Measurements from ENCODE around the gene RASAL3. TPM values are rescaled to one million over a fixed set of nuclear protein-coding genes. Genes with fewer than 3 reads are reported as not detected.

The RASAL3 gene
- total RNA-seq, 1 experiment from 2014 or later, result 0.57 TPM

GRCh38 chr19:15506074-15506571, 41.8 kb upstream of the RASAL3 start:
- Histone ChIP-seq H3K4me3 (replicated peaks in 1 of 2; ENCODE audit: low read depth in 1 of 2, low read length in 2 of 2) (no peak overlapping the region), H3K4me2 (ENCODE audit: low read length) (no peak overlapping the region), H2AFZ (ENCODE audit: low read depth, low read length, poor library complexity, severe bottlenecking) (no peak overlapping the region), H3K9me2 (ENCODE audit: insufficient read depth) (no peaks in the 10 kb centered on the region), H3K79me2 (ENCODE audit: insufficient read depth, low read length) (no peaks in the 10 kb centered on the region), H3K9me3 (ENCODE audit: control insufficient read depth in 1 of 2, insufficient read depth in 1 of 2, low read depth in 1 of 2, low read length in 2 of 2) (no peaks in the 10 kb centered on the region), H4K20me1 (ENCODE audit: insufficient read depth) (no peaks in the 10 kb centered on the region), H3K27ac (ENCODE audit: low read depth, low read length) (no peak overlapping the region), H3K27me3 (ENCODE audit: insufficient read depth, low read length) (no peaks in the 10 kb centered on the region), H3K36me3 (ENCODE audit: control insufficient read depth in 1 of 2, insufficient read depth in 2 of 2, low read length in 2 of 2) (no peaks in the 10 kb centered on the region), H3K4me1 (ENCODE audit: control insufficient read depth in 1 of 2, insufficient read depth in 2 of 2, low read length in 2 of 2) (peaks cover 0 to 23% of the 10 kb centered on the region in 2 experiments; a peak in 3 of 4 replicates), H3K9ac (ENCODE audit: low read length) (no peak overlapping the region)
- CTCF ChIA-PET, result interaction anchor here (0.6 kb wide), 1 partner anchor 414 kb away, joined by 3 read pairs; no protein-coding TSS in a partner anchor
- BruUV-seq (replicated peaks), result no TSS peak
- DNase-seq (ENCODE audit: low read depth, low spot score) (no peak), ATAC-seq (no peak)
- RAD21 ChIA-PET (ENCODE audit: low non-redundant PET in 1 of 2, low total read pairs in 2 of 2, uncharacterized antibody in 2 of 2, unreplicated experiment in 2 of 2), result no interaction called here
- TF ChIP-seq JUND (IDR thresholded peaks at IDR 0.05) (no peak), CTCF (IDR thresholded peaks at IDR 0.05 in 2 of 3, conservative IDR thresholded peaks at IDR 0.05 in 1 of 3; ENCODE audit: borderline replicate concordance in 1 of 3, insufficient read depth in 1 of 3, low read depth in 2 of 3, low read length in 2 of 3) (no peak), ZBTB33 (IDR thresholded peaks at IDR 0.05; ENCODE audit: extremely low read depth, insufficient replicate concordance, low read length) (no peak), EZH2 (IDR thresholded peaks at IDR 0.05) (no peak), SRF (IDR thresholded peaks at IDR 0.05; ENCODE audit: low read depth) (no peak), POLR2A (IDR thresholded peaks at IDR 0.05; ENCODE audit: borderline replicate concordance, extremely low read depth, insufficient read depth, insufficient read length) (no peak), TCF7L2 (IDR thresholded peaks at IDR 0.05; ENCODE audit: borderline replicate concordance, extremely low read depth, insufficient read depth, insufficient read length) (no peak), POLR2AphosphoS5 (IDR thresholded peaks at IDR 0.05; ENCODE audit: low read depth, low read length) (no peak), CBX3 (IDR thresholded peaks at IDR 0.05; ENCODE audit: low read depth) (no peak), ELF1 (IDR thresholded peaks at IDR 0.05; ENCODE audit: borderline replicate concordance, low read depth) (no peak)
- intact Hi-C loops (cut with micrococcal nuclease), result no loop called here
- POLR2A ChIA-PET, result no interaction called here
